AG04450 (cell line): Measurements from ENCODE around the gene DYNLT2B. TPM values are rescaled to one million over a fixed set of nuclear protein-coding genes. Genes with fewer than 3 reads are reported as not detected.

Experiments used
- CTCF ChIA-PET: fragments of 300-600, 350-600 bp; formaldehyde crosslinking; extraction: SDS; loops from one replicate; lab custom pipeline; 2022; ENCODE audit warnings: antibody characterized with exemption, inconsistent platforms; lab: Charles Lee
- POLR2A ChIA-PET: fragments of 350-600 bp; formaldehyde crosslinking; extraction: SDS; loops from one replicate; lab custom pipeline; 2021; ENCODE audit warnings: antibody characterized with exemption, inconsistent platforms; lab: Yijun Ruan, JAX
- DNase-seq: peaks from one replicate; pipeline ENCODE4 v3.0.0-alpha.2; 2011; ENCODE audit warnings: low read depth, low spot score
- H3K27ac ChIP-seq: one replicate; pipeline ENCODE4 v1.5.1; 2012; ENCODE audit warnings: low read depth, low read length, control low read depth
- H3K27me3 ChIP-seq: one replicate; pipeline ENCODE4 v1.6.0; 2012; ENCODE audit warnings: low read length; ENCODE audit not compliant: control insufficient read depth, insufficient read depth
- H3K4me3 ChIP-seq: 2 replicates; pipeline ENCODE4 v1.5.1; 2011; ENCODE audit warnings: mild to moderate bottlenecking, low read depth, low read length, control low read depth
- H3K9me3 ChIP-seq: 2 replicates; pipeline ENCODE4 v1.5.1; 2012; ENCODE audit warnings: low read length; ENCODE audit not compliant: control insufficient read depth, insufficient read depth
- polyA plus RNA-seq: library from polyadenylated mRNA; depleted of rRNA; stranded (reverse); fragments of >200 nt; gene quantifications from 2 replicates; pipeline ENCODE4 v1.2.3, GENCODE V29; 2011
- TF ChIP-seq, protein P1 (sequence below): IDR thresholded peaks from 2 replicates; pipeline ENCODE4 v1.5.1; 2011; ENCODE audit warnings: low read depth, low read length, control low read depth, inconsistent platforms

Gene DYNLT2B
- polyA plus RNA-seq, 1 experiment: 9.8 TPM

DNA sequence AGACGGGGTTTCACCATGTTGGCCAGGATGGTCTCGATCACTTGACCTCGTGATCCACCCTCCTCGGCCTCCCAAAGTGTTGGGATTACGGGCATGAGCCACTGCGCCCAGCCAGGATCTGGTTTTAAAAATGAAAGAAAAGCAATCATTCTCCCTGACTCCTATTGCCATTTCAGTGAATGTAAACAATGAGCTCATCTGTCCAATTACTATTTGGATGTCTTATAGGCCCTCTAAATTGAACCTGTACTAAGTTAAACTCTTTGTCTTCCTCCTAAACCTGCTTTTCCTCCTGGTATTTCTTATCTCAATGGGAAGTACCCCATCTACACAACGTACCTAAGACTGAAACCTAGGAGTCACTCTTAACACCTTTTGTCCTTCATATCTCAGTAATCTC lies 54.2 kb downstream of the DYNLT2B start:
- ChIA-PET CTCF (interaction anchor here (3.1 kb wide), 1 partner anchor 10 kb away, joined by 20 read pairs; no protein-coding TSS in a partner anchor), POLR2A (interaction anchor here (0.6 kb wide), 1 partner anchor 46 kb away, joined by 4 read pairs; no protein-coding TSS in a partner anchor)
- TF ChIP-seq, protein P1, sequence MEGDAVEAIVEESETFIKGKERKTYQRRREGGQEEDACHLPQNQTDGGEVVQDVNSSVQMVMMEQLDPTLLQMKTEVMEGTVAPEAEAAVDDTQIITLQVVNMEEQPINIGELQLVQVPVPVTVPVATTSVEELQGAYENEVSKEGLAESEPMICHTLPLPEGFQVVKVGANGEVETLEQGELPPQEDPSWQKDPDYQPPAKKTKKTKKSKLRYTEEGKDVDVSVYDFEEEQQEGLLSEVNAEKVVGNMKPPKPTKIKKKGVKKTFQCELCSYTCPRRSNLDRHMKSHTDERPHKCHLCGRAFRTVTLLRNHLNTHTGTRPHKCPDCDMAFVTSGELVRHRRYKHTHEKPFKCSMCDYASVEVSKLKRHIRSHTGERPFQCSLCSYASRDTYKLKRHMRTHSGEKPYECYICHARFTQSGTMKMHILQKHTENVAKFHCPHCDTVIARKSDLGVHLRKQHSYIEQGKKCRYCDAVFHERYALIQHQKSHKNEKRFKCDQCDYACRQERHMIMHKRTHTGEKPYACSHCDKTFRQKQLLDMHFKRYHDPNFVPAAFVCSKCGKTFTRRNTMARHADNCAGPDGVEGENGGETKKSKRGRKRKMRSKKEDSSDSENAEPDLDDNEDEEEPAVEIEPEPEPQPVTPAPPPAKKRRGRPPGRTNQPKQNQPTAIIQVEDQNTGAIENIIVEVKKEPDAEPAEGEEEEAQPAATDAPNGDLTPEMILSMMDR: no peak
- H3K27ac ChIP-seq: no peak overlapping the region
- no peaks in the 10 kb centered on the region for H3K27me3 ChIP-seq
- H3K4me3 ChIP-seq: no peak overlapping the region
- no peaks in the 10 kb centered on the region for H3K9me3 ChIP-seq
- DNase-seq: no peak

DNA sequence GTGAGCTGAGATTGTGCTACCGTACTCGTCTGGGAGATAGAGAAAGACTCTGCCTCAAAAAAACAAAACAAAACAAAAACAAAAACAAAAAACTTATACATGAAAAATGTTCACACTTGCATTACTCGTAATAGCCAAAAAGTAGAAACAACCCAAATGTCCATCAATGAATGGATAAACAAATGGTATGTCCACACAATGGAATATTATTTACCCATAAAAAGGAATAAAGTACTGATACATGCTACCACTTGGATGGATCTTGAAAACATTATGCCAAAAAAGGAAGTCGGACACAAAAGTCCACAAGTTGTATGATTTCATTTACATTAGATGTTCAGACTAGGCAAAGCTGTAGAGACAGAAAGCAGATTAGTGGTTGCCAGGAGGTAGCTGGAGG lies 57.3 kb downstream of the DYNLT2B start:
- CTCF ChIA-PET: no interaction called here
- TF ChIP-seq, protein P1: no peak
- Histone ChIP-seq H3K27me3 (no peaks in the 10 kb centered on the region), H3K27ac (no peak overlapping the region), H3K4me3 (no peak overlapping the region), H3K9me3 (no peaks in the 10 kb centered on the region)
- DNase-seq: no peak
- POLR2A ChIA-PET: no interaction called here

DNA sequence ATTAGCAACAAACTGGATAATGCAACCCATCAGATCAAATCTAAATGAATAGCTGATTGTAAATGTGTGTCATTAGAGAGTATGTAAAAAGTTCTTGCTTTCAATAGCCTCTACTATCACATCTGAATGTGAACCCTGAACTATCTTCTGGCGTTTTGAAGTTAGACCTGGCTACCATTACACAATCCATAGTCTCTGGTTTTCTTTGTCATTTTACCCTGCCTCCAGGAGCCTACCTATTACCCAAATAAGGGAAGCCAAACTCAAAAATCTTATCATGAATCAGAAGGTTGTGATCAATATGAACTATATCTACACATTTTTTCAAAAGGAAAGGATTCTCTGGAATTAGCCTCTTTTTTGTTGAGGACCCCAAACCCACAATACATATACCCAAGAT lies 62.3 kb downstream of the DYNLT2B start:
- TF ChIP-seq, protein P1: no peak
- DNase-seq: no peak
- ChIA-PET CTCF (interaction anchor here (1.6 to 2.4 kb wide), 2 partner anchors 12 to 273 kb away, joined by 6 to 13 read pairs; no protein-coding TSS in a partner anchor), POLR2A (no interaction called here)
- Histone ChIP-seq H3K27ac (no peak overlapping the region), H3K4me3 (no peak overlapping the region), H3K27me3 (no peaks in the 10 kb centered on the region), H3K9me3 (no peaks in the 10 kb centered on the region)

DNA sequence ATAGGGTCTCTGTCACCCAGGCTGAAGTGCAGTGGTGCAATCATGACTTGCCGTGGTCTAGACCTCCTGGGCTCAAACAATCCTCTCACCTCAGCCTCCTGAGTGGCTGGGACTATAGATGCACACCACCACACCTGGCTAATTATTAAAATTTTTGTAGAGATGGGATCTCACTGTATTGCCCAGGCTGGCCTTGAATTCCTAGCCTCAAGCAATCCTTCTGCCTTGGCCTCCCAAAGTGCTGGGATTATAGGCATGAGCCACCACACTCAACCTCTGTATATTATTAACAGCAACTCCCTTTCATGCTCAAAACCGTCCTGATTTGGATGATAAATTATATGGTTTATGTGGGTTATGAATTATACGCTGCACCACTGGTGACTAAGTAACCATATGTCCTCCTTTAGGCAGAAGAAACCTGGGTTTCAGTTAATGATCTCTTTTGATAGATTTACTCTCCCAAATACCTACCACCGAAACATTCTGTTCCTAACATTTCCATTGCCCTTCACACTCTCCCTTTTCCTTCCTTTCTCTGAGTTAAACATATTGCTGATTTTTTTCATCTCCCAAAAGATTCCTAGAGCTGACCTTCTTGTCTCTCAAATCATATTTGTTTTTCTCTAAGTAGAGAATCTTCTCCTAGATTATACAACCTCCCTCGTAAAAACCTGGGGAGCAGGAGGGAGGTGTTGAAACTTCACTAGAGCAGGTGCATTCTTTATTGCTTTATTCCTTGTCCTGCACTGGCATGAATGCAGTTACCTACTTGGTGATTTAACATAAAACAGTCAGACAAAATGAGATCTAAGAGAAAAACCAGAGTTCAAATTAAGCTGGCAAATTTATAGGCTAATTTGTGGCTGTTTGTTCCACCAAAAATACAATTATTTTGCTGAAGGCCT lies 63.4 kb downstream of the DYNLT2B start:
- Histone ChIP-seq H3K9me3 (no peaks in the 10 kb centered on the region), H3K4me3 (no peak overlapping the region), H3K27me3 (no peaks in the 10 kb centered on the region), H3K27ac (no peak overlapping the region)
- TF ChIP-seq, protein P1: no peak
- ChIA-PET POLR2A (no interaction called here), CTCF (interaction anchor here (0.7 to 3.4 kb wide), 16 partner anchors 8 to 430 kb away, joined by 3 to 22 read pairs (median 6); no protein-coding TSS in a partner anchor)
- no peak for DNase-seq

DNA sequence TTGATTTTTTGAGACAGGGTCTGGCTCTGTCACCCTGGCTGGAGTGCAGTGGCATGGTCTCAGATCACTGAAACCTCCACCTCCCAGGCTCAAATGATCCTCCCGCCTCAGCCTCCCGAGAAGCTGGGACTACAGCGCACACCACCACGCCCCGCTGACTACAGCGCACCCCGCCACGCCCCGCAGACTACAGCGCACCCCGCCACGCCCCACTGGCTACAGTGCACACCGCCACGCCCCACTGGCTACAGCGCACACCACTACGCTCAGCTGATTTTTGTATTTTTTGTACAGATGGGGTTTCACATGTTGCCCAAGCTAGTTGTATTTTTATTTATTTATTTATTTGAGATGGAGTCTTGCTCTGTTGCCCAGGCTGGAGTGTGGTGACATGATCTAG lies 66.1 kb downstream of the DYNLT2B start:
- POLR2A ChIA-PET: no interaction called here
- CTCF ChIA-PET: interaction anchor here (0.5 to 3.4 kb wide), 6 partner anchors 11 to 277 kb away, joined by 3 to 22 read pairs (median 4); no protein-coding TSS in a partner anchor
- DNase-seq: no peak
- TF ChIP-seq, protein P1: no peak
- no peak overlapping the region for H3K4me3 ChIP-seq
- H3K27me3 ChIP-seq: no peaks in the 10 kb centered on the region
- no peaks in the 10 kb centered on the region for H3K9me3 ChIP-seq
- H3K27ac ChIP-seq: no peak overlapping the region
